ENCODE results near the gene C16orf95. TPM values are rescaled to one million over a fixed set of nuclear protein-coding genes. Genes with fewer than 3 reads are reported as not detected.
A peak's percentile ranks its signal among the peaks of the same experiment; 100 is the strongest.

C16orf95 gene
- total RNA-seq, 2 donors from 2014 or later, result 6.4 to 7.8 TPM

DNA sequence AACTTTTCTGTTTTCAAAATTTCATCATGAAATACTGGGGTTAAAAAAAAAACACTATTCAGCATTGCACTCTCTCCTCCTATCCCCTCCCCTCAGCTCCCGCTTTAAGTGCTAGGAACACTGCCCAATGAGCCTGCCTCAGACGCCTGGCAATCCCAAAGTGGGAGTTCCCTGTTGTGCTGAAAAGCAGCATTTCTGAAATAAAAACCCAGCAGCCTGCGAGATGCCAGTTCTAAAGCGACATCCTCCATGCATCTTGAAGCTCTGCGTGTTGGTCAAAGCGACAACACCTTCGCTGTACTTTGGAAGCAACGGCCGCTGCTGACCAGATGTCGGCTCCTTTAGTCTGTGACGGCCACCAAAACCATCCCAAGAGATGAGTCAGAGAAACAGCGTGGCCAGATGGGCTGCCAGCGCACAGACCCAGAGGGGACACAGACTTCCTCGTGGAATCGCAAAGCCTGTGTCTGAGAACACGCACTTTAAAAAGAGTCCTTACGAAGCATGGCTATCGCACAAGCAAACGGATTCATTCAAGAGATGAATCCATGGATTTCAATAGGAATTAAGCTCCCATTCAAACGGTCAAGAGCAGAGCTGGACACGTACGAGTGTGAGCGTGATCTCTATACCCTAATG, 33.6 kb upstream of the C16orf95 start:
- no peaks in the 10 kb centered on the region for H3K9me3 Mint-ChIP-seq
- Histone ChIP-seq H3K4me1 (ENCODE audit: control insufficient read depth, insufficient read depth, low read length) (no peaks in the 10 kb centered on the region), H3K27me3 (ENCODE audit: control insufficient read depth, insufficient read depth, low read length, poor library complexity, severe bottlenecking) (no peaks in the 10 kb centered on the region), H3K9me3 (ENCODE audit: control insufficient read depth, low read length) (no peaks in the 10 kb centered on the region), H3K36me3 (ENCODE audit: control insufficient read depth, insufficient read depth, low read length) (peaks cover 7% of the 10 kb centered on the region), H3K27ac (ENCODE audit: low read depth, low read length) (peak overlapping the region; percentile 19), H3K4me3 (ENCODE audit: low read length) (no peak overlapping the region), H3K9ac (ENCODE audit: extremely low read depth, low read length, poor library complexity, severe bottlenecking) (no peak overlapping the region)
- H3K36me3 Mint-ChIP-seq (ENCODE audit: low read depth), result peaks cover 13% of the 10 kb centered on the region
- TF ChIP-seq, protein P1, sequence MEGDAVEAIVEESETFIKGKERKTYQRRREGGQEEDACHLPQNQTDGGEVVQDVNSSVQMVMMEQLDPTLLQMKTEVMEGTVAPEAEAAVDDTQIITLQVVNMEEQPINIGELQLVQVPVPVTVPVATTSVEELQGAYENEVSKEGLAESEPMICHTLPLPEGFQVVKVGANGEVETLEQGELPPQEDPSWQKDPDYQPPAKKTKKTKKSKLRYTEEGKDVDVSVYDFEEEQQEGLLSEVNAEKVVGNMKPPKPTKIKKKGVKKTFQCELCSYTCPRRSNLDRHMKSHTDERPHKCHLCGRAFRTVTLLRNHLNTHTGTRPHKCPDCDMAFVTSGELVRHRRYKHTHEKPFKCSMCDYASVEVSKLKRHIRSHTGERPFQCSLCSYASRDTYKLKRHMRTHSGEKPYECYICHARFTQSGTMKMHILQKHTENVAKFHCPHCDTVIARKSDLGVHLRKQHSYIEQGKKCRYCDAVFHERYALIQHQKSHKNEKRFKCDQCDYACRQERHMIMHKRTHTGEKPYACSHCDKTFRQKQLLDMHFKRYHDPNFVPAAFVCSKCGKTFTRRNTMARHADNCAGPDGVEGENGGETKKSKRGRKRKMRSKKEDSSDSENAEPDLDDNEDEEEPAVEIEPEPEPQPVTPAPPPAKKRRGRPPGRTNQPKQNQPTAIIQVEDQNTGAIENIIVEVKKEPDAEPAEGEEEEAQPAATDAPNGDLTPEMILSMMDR (conservative IDR thresholded peaks at IDR 0.05), result no peak
- DNase-seq, result no peak
- H3K4me3 Mint-ChIP-seq, result no peak overlapping the region
- no peak overlapping the region for H3K27ac Mint-ChIP-seq
- H3K27me3 Mint-ChIP-seq (ENCODE audit: insufficient read depth), result no peaks in the 10 kb centered on the region
- WGBS, 2 experiments (ENCODE audit: insufficient coverage in 1 of 2, insufficient read length in 1 of 2), result 87 to 89% methylated on average over 22 to 23 of the region's 23 CpGs
- H3K4me1 Mint-ChIP-seq, result peaks cover under 1% of the 10 kb centered on the region

DNA sequence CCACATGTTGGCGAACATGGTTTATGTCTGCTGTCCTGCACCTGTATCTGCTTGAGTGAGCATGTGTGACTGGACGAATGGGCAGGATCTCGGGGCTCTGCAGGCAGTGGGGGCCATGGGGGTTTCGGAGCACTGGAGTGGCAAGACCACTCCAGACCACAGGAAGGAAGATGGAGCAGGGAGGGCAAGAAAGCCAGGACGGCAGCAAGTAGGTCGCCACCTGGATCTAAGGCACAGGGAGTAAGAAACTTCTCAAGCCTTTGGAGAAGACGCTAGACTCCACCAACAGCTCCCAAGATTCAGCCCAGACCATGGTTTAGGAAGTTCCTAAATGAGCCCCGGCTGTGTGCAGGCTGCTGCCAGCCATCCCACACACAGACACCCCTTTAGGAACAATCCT, 32.8 kb upstream of the C16orf95 start:
- H3K27me3 ChIP-seq (ENCODE audit: control insufficient read depth, insufficient read depth, low read length, poor library complexity, severe bottlenecking), result no peaks in the 10 kb centered on the region
- 96 to 98% methylated on average over 6 to 8 of the region's 8 CpGs for WGBS, 2 experiments (ENCODE audit: insufficient coverage in 1 of 2, insufficient read length in 1 of 2)
- no peak overlapping the region for H3K4me3 Mint-ChIP-seq
- H3K27ac ChIP-seq (ENCODE audit: low read depth, low read length), result no peak overlapping the region
- TF ChIP-seq, protein P1 (conservative IDR thresholded peaks at IDR 0.05), result no peak
- no peak overlapping the region for H3K9ac ChIP-seq (ENCODE audit: extremely low read depth, low read length, poor library complexity, severe bottlenecking)
- no peak overlapping the region for H3K27ac Mint-ChIP-seq
- peaks cover 19% of the 10 kb centered on the region for H3K36me3 Mint-ChIP-seq (ENCODE audit: low read depth)
- peaks cover 7% of the 10 kb centered on the region for H3K4me1 Mint-ChIP-seq
- no peaks in the 10 kb centered on the region for H3K4me1 ChIP-seq (ENCODE audit: control insufficient read depth, insufficient read depth, low read length)
- H3K36me3 ChIP-seq (ENCODE audit: control insufficient read depth, insufficient read depth, low read length), result peaks cover 7% of the 10 kb centered on the region
- H3K9me3 Mint-ChIP-seq, result no peaks in the 10 kb centered on the region
- no peaks in the 10 kb centered on the region for H3K27me3 Mint-ChIP-seq (ENCODE audit: insufficient read depth)
- no peak overlapping the region for H3K4me3 ChIP-seq (ENCODE audit: low read length)
- no peak for DNase-seq
- no peaks in the 10 kb centered on the region for H3K9me3 ChIP-seq (ENCODE audit: control insufficient read depth, low read length)

DNA sequence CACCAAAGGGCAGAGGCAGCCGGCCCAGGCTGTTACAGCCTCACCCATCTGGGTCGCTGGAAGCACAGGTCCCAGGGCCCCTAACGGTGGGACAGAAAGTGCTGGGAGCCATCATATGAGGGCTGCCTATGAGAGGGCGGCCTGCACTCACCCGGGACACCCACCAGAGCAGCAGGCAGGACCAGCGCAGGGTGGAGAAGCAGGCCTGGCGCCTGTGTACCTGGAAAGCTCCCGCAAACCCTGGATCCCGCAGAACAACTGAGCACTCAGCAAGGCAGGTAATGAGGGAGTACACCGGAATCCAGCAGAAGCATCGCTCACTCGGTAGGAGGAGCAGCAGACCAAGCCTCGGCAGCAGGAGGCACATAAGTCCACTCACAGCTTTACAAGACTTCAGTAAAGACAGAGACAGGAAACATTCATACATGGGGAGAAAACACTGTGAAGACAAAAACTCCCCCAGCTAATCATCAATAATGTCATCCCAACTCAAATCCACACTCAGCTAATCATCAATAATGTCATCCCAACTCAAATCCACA, 31.5 kb upstream of the C16orf95 start:
- Histone ChIP-seq H3K9ac (ENCODE audit: extremely low read depth, low read length, poor library complexity, severe bottlenecking) (no peak overlapping the region), H3K9me3 (ENCODE audit: control insufficient read depth, low read length) (no peaks in the 10 kb centered on the region), H3K27ac (ENCODE audit: low read depth, low read length) (no peak overlapping the region), H3K4me1 (ENCODE audit: control insufficient read depth, insufficient read depth, low read length) (no peaks in the 10 kb centered on the region), H3K4me3 (ENCODE audit: low read length) (no peak overlapping the region), H3K36me3 (ENCODE audit: control insufficient read depth, insufficient read depth, low read length) (peaks cover 7% of the 10 kb centered on the region), H3K27me3 (ENCODE audit: control insufficient read depth, insufficient read depth, low read length, poor library complexity, severe bottlenecking) (no peaks in the 10 kb centered on the region)
- WGBS, 2 experiments (ENCODE audit: insufficient coverage in 1 of 2, insufficient read length in 1 of 2), result 92 to 97% methylated on average over 12 to 13 of the region's 13 CpGs
- peaks cover 19% of the 10 kb centered on the region for H3K36me3 Mint-ChIP-seq (ENCODE audit: low read depth)
- no peaks in the 10 kb centered on the region for H3K9me3 Mint-ChIP-seq
- no peaks in the 10 kb centered on the region for H3K27me3 Mint-ChIP-seq (ENCODE audit: insufficient read depth)
- no peak overlapping the region for H3K27ac Mint-ChIP-seq
- TF ChIP-seq, protein P1 (conservative IDR thresholded peaks at IDR 0.05), result no peak
- DNase-seq, result no peak
- peaks cover 7% of the 10 kb centered on the region for H3K4me1 Mint-ChIP-seq
- H3K4me3 Mint-ChIP-seq, result no peak overlapping the region

Data from endodermal cell (in vitro differentiated cells).